NK-92 (cell line): ENCODE data around the gene ZNF526.

Source experiments
- DNase-seq: peaks from one replicate; lab custom pipeline; 2025; ENCODE audit not compliant: unreplicated experiment; lab: John Stamatoyannopoulos, UW

Gene ZNF526

GRCh38 chr19:42196011-42197001 lies 23.8 kb upstream of the ZNF526 start:
- DNase-seq = no peak

- DNase-seq = no peak
Measured at GRCh38 chr19:42197375-42197817, 22.7 kb upstream of the ZNF526 start.

GRCh38 chr19:42198676-42199439 lies 21.3 kb upstream of the ZNF526 start:
- DNase-seq = no peak

- no peak for DNase-seq
Measured at GRCh38 chr19:42199440-42200115, 20.5 kb upstream of the ZNF526 start.

GRCh38 chr19:42200116-42200715 lies 19.9 kb upstream of the ZNF526 start:
- no peak for DNase-seq

GRCh38 chr19:42201489-42202289 lies 18.4 kb upstream of the ZNF526 start:
- no peak for DNase-seq

GRCh38 chr19:42202290-42202880 lies 17.7 kb upstream of the ZNF526 start:
- DNase-seq = no peak

GRCh38 chr19:42203700-42204099 lies 16.4 kb upstream of the ZNF526 start:
- no peak for DNase-seq

GRCh38 chr19:42204664-42205063 lies 15.4 kb upstream of the ZNF526 start:
- DNase-seq = no peak

GRCh38 chr19:42206871-42207755 lies 13.0 kb upstream of the ZNF526 start:
- no peak for DNase-seq

- DNase-seq = no peak
Measured at GRCh38 chr19:42207767-42208271, 12.3 kb upstream of the ZNF526 start.

GRCh38 chr19:42208612-42209011 lies 11.5 kb upstream of the ZNF526 start:
- no peak for DNase-seq

GRCh38 chr19:42212886-42213285 lies 7.2 kb upstream of the ZNF526 start:
- no peak for DNase-seq

GRCh38 chr19:42214810-42215485 lies 5.2 kb upstream of the ZNF526 start:
- DNase-seq = no peak

- DNase-seq = no peak
Measured at GRCh38 chr19:42216653-42217519, 3.2 kb upstream of the ZNF526 start.

- DNase-seq = peak; percentile 93
Measured at GRCh38 chr19:42217520-42218437, 2.3 kb upstream of the ZNF526 start, which contains the start of gene DEDD2. DEDD2 (minus strand) TSS chr19:42217677; CDS start chr19:42217007, 670 bp downstream.
